IMR-90 (cell line): Measurements from ENCODE around the gene DMAC2L. TPM values are rescaled to one million over a fixed set of nuclear protein-coding genes. Genes with fewer than 3 reads are reported as not detected.

Experiments used
- ATAC-seq: fragments of 200-7000 bp; cut with Tn5 transposase; 2 replicates; pipeline ENCODE4 v1.9.1; 2020; ENCODE audit warnings: low read depth, mild to moderate bottlenecking, moderate library complexity
- BruUV-seq: library from RNA; stranded (reverse); fragments of 400-500 nt; replicated peaks from 2 replicates; lab custom pipeline; 2021; lab: Mats Ljungman, UMichigan
- CTCF ChIA-PET: fragments of 300-600 bp; formaldehyde crosslinking; extraction: SDS; loops from one replicate; lab custom pipeline; 2021; ENCODE audit warnings: antibody characterized with exemption; lab: Yijun Ruan, JAX
- POLR2A ChIA-PET: fragments of 300-600 bp; sonication (Branson Sonifier 250); formaldehyde crosslinking; loops from one replicate; lab custom pipeline; 2022; ENCODE audit warnings: antibody characterized with exemption; ENCODE audit not compliant: unreplicated experiment; lab: Charles Lee
- DNase-seq: peaks from one replicate; pipeline ENCODE4 v3.0.0; 2013
- H2AFZ ChIP-seq: replicated peaks from 2 replicates; pipeline ENCODE3; 2013; ENCODE audit warnings: low read length, mild to moderate bottlenecking; ENCODE audit not compliant: poor library complexity
- H2AK5ac ChIP-seq: 2 replicates; pipeline ENCODE4 v1.6.1; 2013; ENCODE audit warnings: low read depth, low read length, inconsistent platforms
- H2AK9ac ChIP-seq: replicated peaks from 2 replicates; pipeline ENCODE3; 2013; ENCODE audit warnings: mild to moderate bottlenecking, low read depth, low read length, moderate library complexity; ENCODE audit not compliant: poor library complexity
- H2BK120ac ChIP-seq: 2 replicates; pipeline ENCODE4 v1.6.1; 2013; ENCODE audit warnings: low read depth, low read length, inconsistent platforms
- H2BK15ac ChIP-seq: 3 replicates; pipeline ENCODE4 v1.6.1; 2013; ENCODE audit warnings: low read depth, low read length, inconsistent platforms
- H2BK20ac ChIP-seq: 2 replicates; pipeline ENCODE4 v1.6.1; 2013; ENCODE audit warnings: low read depth, mild to moderate bottlenecking, inconsistent platforms, low read length, moderate library complexity
- H2BK5ac ChIP-seq: 2 replicates; pipeline ENCODE4 v1.6.1; 2013; ENCODE audit warnings: mild to moderate bottlenecking, low read depth, low read length, inconsistent platforms; ENCODE audit not compliant: poor library complexity, severe bottlenecking
- H3K14ac ChIP-seq: replicated peaks from 2 replicates; pipeline ENCODE4 v1.6.1; 2013; ENCODE audit warnings: low read depth, low read length, inconsistent platforms
- H3K18ac ChIP-seq: 2 replicates; pipeline ENCODE4 v1.6.1; 2013; ENCODE audit warnings: low read depth, low read length, control low read depth
- H3K23ac ChIP-seq: 2 replicates; pipeline ENCODE4 v1.6.1; 2013; ENCODE audit warnings: low read depth, low read length, inconsistent platforms
- H3K27ac ChIP-seq: 2 replicates; pipeline ENCODE4 v1.5.1; 2013; ENCODE audit warnings: mild to moderate bottlenecking, control low read depth, low read length; ENCODE audit not compliant: insufficient read depth
- H3K27me3 ChIP-seq: 2 replicates; pipeline ENCODE4 v1.6.1; 2013; ENCODE audit warnings: low read length; ENCODE audit not compliant: control insufficient read depth, insufficient read depth
- H3K36me3 ChIP-seq: 2 replicates; pipeline ENCODE4 v1.6.1; 2013; ENCODE audit warnings: low read length, mixed read lengths; ENCODE audit not compliant: control insufficient read depth, insufficient read depth
- H3K4ac ChIP-seq: 2 replicates; pipeline ENCODE4 v1.6.1; 2013; ENCODE audit warnings: low read depth, low read length, inconsistent platforms
- H3K4me1 ChIP-seq: 2 replicates; pipeline ENCODE4 v1.6.1; 2013; ENCODE audit warnings: low read length, mixed read lengths; ENCODE audit not compliant: control insufficient read depth, insufficient read depth
- H3K4me2 ChIP-seq: 2 replicates; pipeline ENCODE4 v1.6.1; 2013; ENCODE audit warnings: low read depth, mild to moderate bottlenecking, control low read depth, low read length, moderate library complexity
- H3K4me3 ChIP-seq: 2 replicates; pipeline ENCODE4 v1.5.1; 2013; ENCODE audit warnings: low read depth, mild to moderate bottlenecking, control low read depth, low read length, moderate library complexity; ENCODE audit not compliant: insufficient read depth
- H3K56ac ChIP-seq: 2 replicates; pipeline ENCODE4 v1.6.1; 2013; ENCODE audit warnings: low read length, inconsistent platforms; ENCODE audit not compliant: insufficient read depth; ENCODE audit errors: extremely low read depth
- H3K79me1 ChIP-seq, 2 experiments: 2 replicates each; pipeline ENCODE4 v1.6.1; 2013; ENCODE audit warnings: low read length in 2 of 2, inconsistent platforms in 1 of 2, low read depth in 1 of 2
- H3K9ac ChIP-seq: 2 replicates; pipeline ENCODE4 v1.6.1; 2013; ENCODE audit warnings: low read depth, low read length, control low read depth
- H3K9me1 ChIP-seq: 2 replicates; pipeline ENCODE4 v1.6.1; 2013; ENCODE audit warnings: low read length, inconsistent platforms; ENCODE audit not compliant: insufficient read depth
- H3K9me3 ChIP-seq: 2 replicates; pipeline ENCODE4 v1.6.1; 2013; ENCODE audit warnings: low read length; ENCODE audit not compliant: control insufficient read depth, insufficient read depth
- H4K20me1 ChIP-seq: 2 replicates; pipeline ENCODE4 v1.6.1; 2013; ENCODE audit warnings: low read length, inconsistent platforms; ENCODE audit not compliant: insufficient read depth
- H4K5ac ChIP-seq: 2 replicates; pipeline ENCODE4 v1.6.1; 2013; ENCODE audit warnings: mild to moderate bottlenecking, low read depth, low read length, control low read depth
- H4K8ac ChIP-seq, 2 experiments: 2 replicates each; pipeline ENCODE4 v1.6.1; 2013; ENCODE audit warnings: low read depth in 2 of 2, low read length in 2 of 2, control low read depth in 1 of 2, inconsistent platforms in 1 of 2
- H4K91ac ChIP-seq: 2 replicates; pipeline ENCODE4 v1.6.1; 2013; ENCODE audit warnings: low read depth, low read length, inconsistent platforms; ENCODE audit not compliant: insufficient read depth
- CTCF ChIP-seq: conservative IDR thresholded peaks from 2 replicates; pipeline ENCODE4 v1.5.1; 2012; ENCODE audit warnings: mild to moderate bottlenecking, low read depth, low read length, improper control_type of control experiment
- MAZ ChIP-seq: IDR thresholded peaks from 2 replicates; pipeline ENCODE4 v1.6.1; 2012; ENCODE audit warnings: low read depth, mild to moderate bottlenecking, low read length, improper control_type of control experiment, moderate library complexity, borderline replicate concordance
- NFE2L2 ChIP-seq: fragments of 150-350 bp; IDR thresholded peaks from 2 replicates; pipeline ENCODE4 v1.6.1; 2016; ENCODE audit warnings: low read depth, mild to moderate bottlenecking, low read length
- WGBS, 2 experiments: methylation state at CpG; one replicate each; pipeline versions ENCODE4 v1.1.5 to v1.1.7; 2013; ENCODE audit warnings: missing lambda C conversion rate in 2 of 2; ENCODE audit not compliant: insufficient read length in 1 of 2; ENCODE audit errors: extremely low coverage in 2 of 2; 5-methylcytosine and 5-hydroxymethylcytosine counted together
- dilution Hi-C: fragments of 300-500 bp; cut with HindIII; formaldehyde crosslinking; loops from one replicate; pipeline ENCODE4 v1.14.3; 2018; ENCODE audit warnings: low sequenced_read_pairs; ENCODE audit not compliant: unreplicated experiment
- in situ Hi-C: fragments of 300-500 bp; cut with MboI; formaldehyde crosslinking; loops from 3 replicates; pipeline ENCODE4 v1.14.3; 2019; ENCODE audit warnings: low sequenced_read_pairs, inconsistent platforms, mixed read lengths
- intact Hi-C: fragments of 100-400 bp; cut with micrococcal nuclease; formaldehyde crosslinking; loops from 2 replicates; pipeline ENCODE4 v1.10.0; 2022
- polyA plus RNA-seq, 3 experiments: library from polyadenylated mRNA; depleted of rRNA; stranded (reverse); fragments of >200 nt; gene quantifications; 2 replicates each; pipeline ENCODE4 v1.2.3, GENCODE V29; 2012; ENCODE audit warnings: low replicate concordance in 1 of 3
- total RNA-seq: library from RNA; depleted of rRNA; stranded (reverse); fragments of >200 nt; gene quantifications from 2 replicates; pipeline ENCODE4 v1.2.3, GENCODE V29; 2012

The DMAC2L gene
- total and polyA plus RNA-seq, 2 of the 4 experiments (the other 2 are of a cell fraction): 5.0 to 6.1 TPM

DNA sequence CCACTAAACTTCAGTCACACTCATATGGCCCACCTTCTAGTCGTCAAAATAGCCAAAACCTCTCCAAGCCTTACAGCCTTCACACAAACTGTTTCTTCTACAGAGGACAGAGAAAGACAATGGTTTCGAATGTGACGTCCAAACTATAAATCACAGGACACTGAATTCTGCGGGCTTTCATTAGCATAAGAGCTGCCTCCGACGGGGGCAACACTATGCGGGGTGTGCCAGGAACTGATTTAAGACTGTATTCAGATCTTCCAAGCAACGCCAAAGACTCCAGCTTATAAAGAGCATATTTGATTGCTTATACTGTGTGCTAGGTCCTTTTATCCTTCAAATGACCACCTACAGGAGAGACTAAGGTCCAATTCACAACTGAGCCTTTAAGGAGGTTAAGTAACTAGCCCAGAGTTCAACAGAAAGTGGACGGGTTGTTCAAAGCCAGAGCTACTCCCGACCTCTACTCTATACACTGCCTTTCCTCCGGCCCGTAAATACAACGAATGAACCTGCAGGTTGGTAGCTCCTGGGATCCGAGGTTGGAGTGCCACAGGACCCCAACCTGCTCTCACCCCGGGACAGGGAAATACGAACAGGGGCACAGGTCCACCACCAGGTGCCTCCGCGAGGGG, 670 bp upstream of the DMAC2L start:
- H3K9ac ChIP-seq: peak overlapping the region; percentile 34
- peak overlapping the region; percentile 72 for H3K4me2 ChIP-seq
- TF ChIP-seq MAZ: no peak
- TF ChIP-seq CTCF: 0 out of 2 replicates have a peak, but pooled peaks have one; percentile 20
- no peak for TF ChIP-seq NFE2L2
- H3K9me1 ChIP-seq: peaks cover 3% of the 10 kb centered on the region
- dilution Hi-C loops: no loop called here
- CTCF ChIA-PET: interaction anchor here (1.2 to 1.8 kb wide), 2 partner anchors 9 to 16 kb away, joined by 4 read pairs; no protein-coding TSS in a partner anchor
- in situ Hi-C loops: no loop called here
- peak overlapping the region; percentile 47 for H2AK9ac ChIP-seq
- no peak overlapping the region for H2BK5ac ChIP-seq
- H3K14ac ChIP-seq: 0 out of 2 replicates have a peak overlapping the region, but pooled peaks have one; percentile 33
- no peaks in the 10 kb centered on the region for H3K27me3 ChIP-seq
- H3K23ac ChIP-seq: 0 out of 2 replicates have a peak overlapping the region, but pooled peaks have one; percentile 17
- no TSS peak for BruUV-seq
- H3K4me1 ChIP-seq: peaks cover 4% of the 10 kb centered on the region
- peak overlapping the region; percentile 99 for H2AFZ ChIP-seq
- POLR2A ChIA-PET: no interaction called here
- ATAC-seq (no peak), DNase-seq (no peak)
- H4K8ac ChIP-seq: peak overlapping the region in 1 of 2 experiments; percentile 63; a peak in 3 of 4 replicates
- intact Hi-C loops: no loop called here
- no peak overlapping the region; the same call in 1 of the 2 replicates for H4K5ac ChIP-seq
- H4K20me1 ChIP-seq: no peaks in the 10 kb centered on the region
- H2BK15ac ChIP-seq: no peak overlapping the region
- H3K18ac ChIP-seq: no peak overlapping the region
- no peak overlapping the region for H2AK5ac ChIP-seq
- no peaks in the 10 kb centered on the region for H3K9me3 ChIP-seq
- no peak overlapping the region for H3K4ac ChIP-seq
- WGBS, 2 experiments: 0% methylated on average over 1 of the region's 18 CpGs; no CpG with 5 or more reads in 1 of the 2 experiments
- H3K79me1 ChIP-seq: peaks cover 15 to 38% of the 10 kb centered on the region in 2 experiments
- H3K36me3 ChIP-seq: no peaks in the 10 kb centered on the region
- peak overlapping the region; percentile 76 for H3K4me3 ChIP-seq
- peak overlapping the region; percentile 18; the same call in 1 of the 2 replicates for H3K27ac ChIP-seq
- no peak overlapping the region for H3K56ac ChIP-seq
- no peak overlapping the region for H2BK20ac ChIP-seq
- no peak overlapping the region for H2BK120ac ChIP-seq
- no peak overlapping the region for H4K91ac ChIP-seq
